GM12891 (cell line): Measurements from ENCODE around the gene TMCO4.

Experiments used
- PAX5 ChIP-seq: IDR thresholded peaks from 2 replicates; pipeline ENCODE4 v1.6.1; 2011; ENCODE audit warnings: low read length, moderate library complexity, mild to moderate bottlenecking; ENCODE audit not compliant: insufficient read depth, severe bottlenecking
- POLR2A ChIP-seq: IDR thresholded peaks from 2 replicates; pipeline ENCODE4 v1.6.1; 2011; ENCODE audit warnings: low read depth, low read length, control low read depth
- POLR2AphosphoS5 ChIP-seq: IDR thresholded peaks from 2 replicates; pipeline ENCODE4 v1.6.1; 2011; ENCODE audit warnings: low read depth, low read length, control low read depth
- SPI1 ChIP-seq: IDR thresholded peaks from 2 replicates; pipeline ENCODE4 v1.6.1; 2011; ENCODE audit warnings: low read depth, low read length, control low read depth
- TAF1 ChIP-seq: IDR thresholded peaks from 2 replicates; pipeline ENCODE4 v1.6.1; 2011; ENCODE audit warnings: low read depth, low read length, control low read depth

DNA sequence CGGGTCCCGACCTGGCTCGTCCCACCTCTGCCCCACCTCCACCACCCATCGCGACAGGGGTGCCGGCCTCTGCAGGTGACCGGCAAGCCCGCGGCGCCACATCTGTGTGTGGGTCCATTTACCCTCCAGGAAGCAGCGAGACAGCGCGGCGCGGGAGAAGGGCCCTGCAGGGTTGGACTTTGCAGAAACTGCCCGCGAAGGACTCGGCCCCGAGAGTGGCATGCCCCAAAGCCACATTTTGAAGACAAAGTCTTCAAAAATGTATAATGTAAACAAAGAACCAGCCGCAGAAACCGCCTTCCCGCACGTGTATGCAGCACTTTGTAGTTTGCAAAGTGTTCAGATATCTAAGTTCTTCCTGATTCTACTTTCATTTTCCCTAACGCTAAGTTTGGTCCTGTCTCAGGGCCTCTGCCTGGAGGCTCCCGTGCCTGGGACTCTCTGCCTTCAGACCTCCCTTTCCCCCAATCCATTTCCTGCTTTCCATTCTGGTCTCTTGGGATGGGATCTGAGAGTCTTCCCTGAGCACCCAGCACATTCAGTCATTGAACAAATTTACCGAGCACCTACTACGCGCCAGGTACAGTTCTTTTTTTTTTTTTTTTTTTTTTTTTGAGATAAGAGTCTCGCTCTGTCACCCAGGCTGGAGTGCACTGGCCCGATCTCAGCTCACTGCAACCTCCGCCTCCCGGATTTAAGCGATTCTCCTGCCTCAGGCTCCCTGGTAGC lies 524 bp upstream of the TMCO4 start:
- TF ChIP-seq POLR2A (no peak), TAF1 (no peak), POLR2AphosphoS5 (no peak), SPI1 (no peak), PAX5 (no peak)
